Activated CD4-positive, alpha-beta T cell treated with anti-CD3 and anti-CD28 coated beads, Interleukin-2, amount 50 U/mL, for 48 hours (primary cell): ENCODE measurements around the gene ZNF488.

Experiments used
- DNase-seq, 2 experiments: peaks; one replicate each; pipeline ENCODE4 v3.0.0-alpha.2; 2020

ZNF488 gene

GRCh38 chr10:47381427-47382379 lies 2.4 kb downstream of the ZNF488 start:
- DNase-seq: no peak

DNA sequence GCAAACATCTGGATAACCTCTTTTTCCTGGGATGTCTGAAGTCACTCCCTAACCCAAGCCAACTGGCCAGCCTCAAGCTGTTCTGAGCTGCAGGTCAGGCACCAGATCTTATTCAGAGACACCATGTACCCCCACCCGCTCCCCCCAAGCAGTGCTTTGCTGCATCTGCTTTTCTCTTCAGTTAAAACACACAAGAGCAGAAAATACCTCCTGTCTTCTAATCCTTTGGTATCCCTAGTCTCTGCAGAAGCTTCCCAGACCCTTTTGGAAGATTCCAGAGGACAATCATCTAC lies 3.0 kb downstream of the ZNF488 start:
- DNase-seq: no peak

DNA sequence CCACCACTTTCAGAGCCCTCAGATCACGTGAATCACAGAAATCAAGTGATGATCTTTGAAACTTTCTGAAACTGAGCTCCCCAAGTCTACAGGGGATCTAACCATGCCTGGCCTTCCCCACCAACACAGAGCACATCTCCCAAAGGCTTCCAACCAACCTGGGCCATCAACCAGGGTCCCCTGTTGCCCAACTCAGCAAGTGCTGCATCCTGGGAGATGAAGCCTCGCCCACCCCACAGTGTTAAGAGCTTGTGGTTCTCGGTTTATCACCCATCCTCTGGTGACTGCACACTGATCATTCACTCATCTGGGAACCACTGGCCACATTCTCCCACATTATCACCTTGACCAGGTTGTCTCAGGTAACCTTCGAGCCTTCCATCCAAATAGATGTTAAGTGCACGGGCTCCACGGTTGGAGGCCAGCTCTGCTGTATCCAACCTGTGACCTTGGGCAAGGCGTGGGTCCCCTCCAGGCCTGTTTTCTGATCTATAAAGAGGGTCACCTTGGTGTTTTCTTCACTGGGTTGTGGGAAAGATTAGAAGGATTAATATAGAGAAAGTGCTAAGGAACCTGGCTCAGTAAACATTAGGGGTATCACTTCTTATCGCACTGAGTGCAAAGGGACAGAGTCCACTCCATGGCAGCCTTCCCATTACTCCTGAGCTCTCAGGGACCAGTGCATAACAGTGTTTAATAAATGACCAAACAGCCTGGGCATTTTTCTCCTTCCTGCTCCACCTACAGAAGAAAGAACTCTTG lies 3.6 kb downstream of the ZNF488 start:
- DNase-seq: no peak

GRCh38 chr10:47379901-47380300 lies 4.2 kb downstream of the ZNF488 start:
- no peak for DNase-seq

GRCh38 chr10:47379445-47379785 lies 4.7 kb downstream of the ZNF488 start:
- no peak for DNase-seq

DNA sequence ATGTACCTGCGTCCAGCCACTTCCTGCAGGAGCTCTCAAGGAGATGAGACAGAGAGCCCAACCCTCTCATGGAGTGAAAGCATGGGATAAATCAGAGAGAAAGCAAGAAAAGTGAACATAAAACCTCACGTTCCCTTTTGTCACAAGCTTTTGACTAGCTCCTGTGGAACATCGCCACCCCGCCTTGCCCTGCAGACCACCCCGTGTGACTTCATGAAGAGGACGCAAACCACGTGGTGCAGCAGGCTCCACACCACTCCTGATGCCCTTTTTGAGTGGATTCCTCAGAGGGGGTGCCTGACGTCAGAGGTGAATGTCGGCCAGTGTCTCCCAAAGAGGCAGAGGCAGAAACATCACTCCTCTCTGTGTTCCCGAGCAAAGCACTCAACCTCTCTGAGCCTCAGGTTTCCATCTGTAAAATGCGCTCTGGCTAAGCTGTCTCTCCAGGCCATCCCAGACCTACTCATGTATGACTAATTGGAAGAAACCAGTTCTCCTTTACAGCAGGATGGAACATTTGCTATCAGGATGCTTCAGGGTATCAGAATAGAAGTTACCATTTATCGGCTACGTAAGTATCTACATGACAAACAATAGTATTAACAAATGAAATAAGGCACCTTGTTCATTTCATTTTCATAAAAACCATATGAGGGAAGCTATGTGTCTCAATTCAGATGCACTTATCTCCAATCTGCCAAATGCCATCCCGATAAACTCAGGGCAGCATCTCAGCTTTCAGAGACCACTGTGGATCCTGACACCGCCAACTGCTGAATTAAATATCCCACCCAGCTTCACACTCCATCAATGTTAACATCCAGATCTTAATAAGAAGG lies 5.3 kb downstream of the ZNF488 start:
- no peak for DNase-seq

DNA sequence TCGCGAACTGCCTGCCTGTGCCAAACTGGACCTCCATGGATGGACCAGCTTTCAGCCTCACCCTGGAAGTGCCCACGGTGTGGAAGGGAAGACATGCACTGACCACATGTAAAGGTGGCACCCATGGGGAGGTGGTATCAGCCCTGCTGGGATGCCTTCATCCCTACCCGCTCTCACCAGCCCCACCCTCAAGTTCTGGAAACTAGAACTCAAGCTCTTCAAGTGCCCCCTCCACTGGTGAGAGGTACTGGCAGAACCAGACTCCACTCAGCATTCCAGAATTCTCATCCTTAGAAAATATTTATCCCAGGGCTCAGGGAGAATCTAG lies 5.9 kb downstream of the ZNF488 start:
- DNase-seq: no peak

- DNase-seq: no peak
Measured at GRCh38 chr10:47376522-47377220, 7.4 kb downstream of the ZNF488 start.

- no peak for DNase-seq
Measured at GRCh38 chr10:47374611-47375536, 9.2 kb downstream of the ZNF488 start.

GRCh38 chr10:47372726-47373125 lies 11.4 kb downstream of the ZNF488 start:
- no peak for DNase-seq

DNA sequence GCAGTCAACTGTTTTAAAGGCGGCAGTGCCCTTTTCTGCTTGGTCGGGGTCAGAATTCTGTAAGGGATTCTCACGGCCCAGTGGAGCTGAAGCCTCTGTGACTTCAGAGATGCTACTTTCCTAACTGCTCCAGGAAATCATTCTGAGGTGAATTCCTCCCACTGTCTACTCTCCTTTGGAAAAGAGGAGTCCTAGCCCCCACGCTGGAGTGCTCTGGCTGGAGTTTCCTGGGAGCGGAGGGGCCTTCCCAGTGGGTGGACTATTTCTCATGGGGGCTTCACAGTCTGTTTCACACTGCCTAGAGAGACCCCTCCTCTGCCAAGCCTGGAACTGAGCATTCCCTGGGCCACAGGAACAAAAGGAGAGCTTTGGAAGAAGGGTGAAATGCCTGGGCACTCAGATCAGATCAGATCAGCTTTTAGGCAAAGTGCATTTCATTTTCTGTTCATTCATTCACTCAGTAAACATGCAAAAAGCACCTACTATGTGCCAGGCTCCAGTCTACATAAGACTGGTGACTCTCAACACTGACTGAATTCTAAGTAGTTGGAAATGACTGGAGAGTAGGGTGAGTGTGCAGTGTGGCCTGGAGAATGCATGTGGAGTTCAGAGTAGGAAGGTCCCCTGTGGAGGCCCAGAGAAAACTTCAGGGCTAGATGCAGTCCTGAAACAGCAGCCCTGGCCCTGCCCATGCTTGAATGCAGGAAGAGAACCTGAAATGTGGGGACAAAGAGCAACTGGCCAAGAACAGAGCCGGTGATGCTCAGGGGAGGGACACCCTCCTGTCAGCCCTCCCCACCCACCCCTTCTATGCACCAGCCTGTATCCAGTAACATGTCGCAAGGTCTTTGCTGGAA lies 12.2 kb downstream of the ZNF488 start:
- DNase-seq: no peak

- no peak for DNase-seq
Measured at GRCh38 chr10:47370878-47371277, 13.2 kb downstream of the ZNF488 start.

DNA sequence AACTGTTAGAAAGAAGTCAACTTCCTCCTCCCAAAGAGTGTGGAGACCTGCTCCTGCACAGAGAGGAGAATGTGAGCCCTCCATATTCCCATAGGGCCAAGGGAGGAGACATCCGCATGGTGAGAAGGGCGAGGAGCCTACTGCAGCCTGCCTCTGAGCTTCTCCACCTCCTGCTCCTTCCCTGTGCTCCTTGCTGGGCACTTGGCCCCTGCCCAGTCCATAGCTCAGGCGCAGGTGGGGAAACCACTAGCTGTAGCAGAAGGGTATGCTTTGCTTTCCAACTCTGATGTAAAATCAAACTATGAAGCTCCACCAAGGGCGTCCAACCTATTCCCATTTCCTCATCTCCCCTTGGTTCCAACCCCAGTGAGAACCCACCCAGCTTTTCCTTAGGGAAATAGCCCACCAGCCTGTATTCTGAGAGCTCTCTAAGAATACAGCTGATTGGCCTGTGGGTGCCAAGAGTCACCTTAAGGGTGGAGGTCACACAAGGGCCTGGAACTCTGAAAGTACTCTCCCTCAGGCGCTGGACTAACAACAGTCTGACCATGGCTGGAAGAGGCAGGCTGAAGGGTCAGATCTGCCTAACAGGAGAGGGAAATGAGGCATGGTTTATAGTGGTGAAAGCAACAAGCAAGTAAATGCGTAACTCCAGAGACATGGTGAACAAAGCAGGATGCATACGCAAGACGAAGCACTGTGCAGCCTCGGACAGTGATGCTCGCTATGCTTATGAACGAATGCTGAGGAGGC lies 13.9 kb downstream of the ZNF488 start:
- DNase-seq: no peak

DNA sequence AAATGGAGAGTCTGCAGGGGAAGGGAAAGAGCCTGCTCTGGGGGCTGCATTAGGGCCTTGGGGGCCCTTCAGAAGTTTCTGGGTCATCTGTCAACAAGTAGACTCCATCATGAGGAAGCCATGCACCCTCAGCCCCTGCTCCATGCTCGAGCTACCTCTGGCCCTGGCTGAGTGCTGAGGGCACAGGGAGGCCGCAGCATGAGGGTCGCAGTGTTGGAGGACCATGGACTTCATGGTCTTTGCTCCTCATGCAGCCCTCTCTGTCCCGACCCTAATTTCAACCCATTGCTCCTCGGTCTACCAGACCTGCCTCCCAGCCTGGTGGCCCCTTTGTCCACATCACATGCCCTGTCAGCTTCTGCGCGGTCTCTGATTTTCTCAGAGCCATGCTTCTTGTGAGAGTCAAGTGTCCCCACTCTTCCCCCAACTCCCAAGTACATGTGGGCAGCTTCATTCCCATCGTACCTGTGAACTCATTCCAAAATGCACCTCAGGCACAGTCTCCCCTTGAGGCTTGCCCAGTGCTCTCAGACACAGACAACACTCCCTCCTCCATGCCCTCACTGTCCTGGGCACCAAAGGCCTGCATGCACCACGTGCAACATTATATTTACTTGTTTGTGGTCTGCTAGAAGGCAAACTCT lies 14.7 kb downstream of the ZNF488 start:
- no peak for DNase-seq

DNA sequence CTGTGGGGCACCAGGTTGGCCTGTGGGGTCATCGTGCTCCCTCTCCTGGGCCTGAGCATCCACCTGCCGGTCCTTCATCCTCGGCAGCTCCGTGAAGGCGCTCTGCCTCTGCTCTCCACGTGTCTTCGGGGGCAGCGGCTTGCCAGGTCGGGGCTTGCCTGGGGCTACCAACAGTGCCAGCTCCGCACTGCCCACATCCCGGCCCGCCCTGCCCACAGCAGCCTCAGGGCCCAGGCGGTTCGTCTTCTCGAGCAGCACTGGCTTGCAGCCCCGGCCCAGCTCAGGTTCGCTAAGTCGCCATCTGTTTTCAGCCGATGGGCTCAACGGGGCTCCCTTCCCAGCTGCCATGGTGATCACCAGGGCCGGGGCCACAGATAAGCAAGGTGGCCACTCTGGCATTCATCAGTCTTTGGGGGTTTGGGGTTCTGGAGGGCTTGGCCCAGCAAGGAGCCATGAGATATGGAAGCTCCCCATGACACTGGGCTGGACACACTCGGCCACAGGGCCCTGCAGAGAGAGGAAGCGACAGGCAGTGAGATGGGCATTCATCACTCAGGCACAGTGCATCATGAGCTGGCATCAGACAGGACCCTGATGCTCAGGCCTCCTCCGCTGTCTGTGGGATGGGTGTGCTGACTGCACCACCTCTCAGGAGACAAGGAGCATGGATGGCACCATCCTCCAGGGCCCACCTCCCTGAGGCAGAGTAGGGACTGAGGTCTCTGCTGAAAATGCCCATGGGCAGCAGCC lies 15.5 kb downstream of the ZNF488 start:
- no peak for DNase-seq

- DNase-seq: no peak
Measured at GRCh38 chr10:47367646-47368045, 16.4 kb downstream of the ZNF488 start.

DNA sequence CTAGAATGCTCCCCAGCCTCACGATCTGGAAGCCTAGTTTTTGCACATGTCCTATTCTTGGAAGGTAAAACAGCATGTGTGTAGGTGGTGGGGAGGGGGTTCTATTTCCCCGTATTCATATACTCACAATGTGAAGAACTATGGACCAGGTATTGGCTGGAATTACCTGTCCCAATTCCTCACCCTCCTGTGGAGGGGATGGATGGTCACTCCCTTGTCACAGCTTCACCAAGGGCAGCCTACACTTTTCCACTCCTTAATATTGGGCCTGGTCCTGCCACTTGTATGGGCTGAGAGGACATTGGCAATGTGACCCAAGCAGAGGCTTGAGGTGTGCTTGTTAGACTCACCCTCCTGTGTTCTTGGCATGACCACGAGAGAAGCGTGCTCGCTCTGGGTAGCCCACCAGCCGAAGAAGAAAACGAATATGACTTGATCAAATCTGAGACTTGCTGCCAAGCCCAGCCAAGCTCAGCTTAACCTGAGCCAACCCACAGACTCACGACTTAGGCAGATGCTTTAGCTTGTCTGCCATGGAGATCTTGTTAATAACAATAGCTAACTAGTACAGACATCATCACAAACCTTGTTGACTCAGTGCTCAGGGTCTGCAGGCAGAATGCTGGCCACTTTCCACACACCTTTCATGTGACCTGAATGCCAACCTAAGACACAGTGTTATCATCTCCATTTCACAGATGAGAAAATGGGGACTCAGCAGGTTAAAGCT lies 17.2 kb downstream of the ZNF488 start:
- no peak for DNase-seq

- DNase-seq: no peak
Measured at GRCh38 chr10:47366181-47366631, 17.9 kb downstream of the ZNF488 start.
